Fibroblast of lung (primary cell): ENCODE measurements around the gene STAT3.

ENCODE experiments used
- EZH2 ChIP-seq: IDR thresholded peaks from 2 replicates; pipeline ENCODE4 v1.5.1; 2012; ENCODE audit warnings: low read length, control low read depth, mild to moderate bottlenecking; ENCODE audit errors: missing control alignments
- TF ChIP-seq, protein P1 (sequence below), 2 donors: IDR thresholded peaks in 1 of 2; conservative IDR thresholded peaks in 1 of 2; 1 replicate in 1 of 2; 2 replicates in 1 of 2; pipeline ENCODE4 v1.5.1; 2011 to 2012; ENCODE audit warnings: low read length in 2 of 2, control low read depth in 1 of 2, inconsistent platforms in 1 of 2, low read depth in 1 of 2, mild to moderate bottlenecking in 1 of 2

DNA sequence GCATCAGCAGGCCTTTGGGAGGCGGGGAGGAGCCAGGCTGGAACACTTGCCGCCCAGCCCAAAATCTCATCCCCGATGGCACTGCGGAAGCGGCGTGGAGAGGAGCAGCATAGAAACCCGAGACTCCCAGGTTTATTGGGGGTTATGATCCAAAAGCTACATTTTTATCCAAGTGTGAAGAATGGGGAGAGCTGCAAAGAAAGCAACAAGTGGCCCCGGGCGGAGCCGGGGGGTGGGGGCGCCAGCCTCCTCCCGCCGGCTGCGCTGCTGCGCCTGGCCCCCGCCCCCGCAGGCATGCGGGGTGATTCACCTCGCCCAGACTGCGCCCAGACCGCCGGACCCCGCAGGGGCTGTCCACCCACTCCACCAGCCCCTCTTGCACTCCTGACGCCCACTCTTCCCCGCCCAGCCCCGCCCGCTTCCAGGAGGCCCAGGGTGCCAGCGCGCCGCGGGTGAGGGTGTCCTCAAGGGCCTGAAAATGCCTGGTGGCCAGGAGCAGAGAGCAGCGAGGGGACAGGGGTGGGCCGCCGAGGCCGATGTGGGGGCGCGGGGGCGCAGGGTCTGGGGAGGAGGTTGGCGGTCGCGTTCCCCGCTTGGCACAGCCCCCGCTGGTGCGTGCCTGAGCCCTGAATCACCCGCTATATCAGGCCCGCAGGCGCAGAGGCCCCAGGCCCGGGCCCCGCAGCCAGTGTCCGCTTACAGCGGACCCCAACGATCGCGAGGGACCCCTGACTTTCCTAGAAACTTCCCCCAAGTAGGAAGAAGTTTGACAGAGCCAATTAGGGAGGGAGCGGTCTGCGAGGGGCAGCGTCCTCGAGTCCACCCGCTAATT, 33.5 kb upstream of the STAT3 start:
- TF ChIP-seq, protein P1, sequence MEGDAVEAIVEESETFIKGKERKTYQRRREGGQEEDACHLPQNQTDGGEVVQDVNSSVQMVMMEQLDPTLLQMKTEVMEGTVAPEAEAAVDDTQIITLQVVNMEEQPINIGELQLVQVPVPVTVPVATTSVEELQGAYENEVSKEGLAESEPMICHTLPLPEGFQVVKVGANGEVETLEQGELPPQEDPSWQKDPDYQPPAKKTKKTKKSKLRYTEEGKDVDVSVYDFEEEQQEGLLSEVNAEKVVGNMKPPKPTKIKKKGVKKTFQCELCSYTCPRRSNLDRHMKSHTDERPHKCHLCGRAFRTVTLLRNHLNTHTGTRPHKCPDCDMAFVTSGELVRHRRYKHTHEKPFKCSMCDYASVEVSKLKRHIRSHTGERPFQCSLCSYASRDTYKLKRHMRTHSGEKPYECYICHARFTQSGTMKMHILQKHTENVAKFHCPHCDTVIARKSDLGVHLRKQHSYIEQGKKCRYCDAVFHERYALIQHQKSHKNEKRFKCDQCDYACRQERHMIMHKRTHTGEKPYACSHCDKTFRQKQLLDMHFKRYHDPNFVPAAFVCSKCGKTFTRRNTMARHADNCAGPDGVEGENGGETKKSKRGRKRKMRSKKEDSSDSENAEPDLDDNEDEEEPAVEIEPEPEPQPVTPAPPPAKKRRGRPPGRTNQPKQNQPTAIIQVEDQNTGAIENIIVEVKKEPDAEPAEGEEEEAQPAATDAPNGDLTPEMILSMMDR (conservative IDR thresholded peaks at IDR 0.05 in 1 of 2, IDR thresholded peaks at IDR 0.05 in 1 of 2; ENCODE audit: low read depth in 1 of 2, low read length in 2 of 2): no peak
- no peak for TF ChIP-seq EZH2
